GM12878 (cell line): ENCODE results near the gene MFSD11. TPM values are rescaled to one million over a fixed set of nuclear protein-coding genes. Genes with fewer than 3 reads are reported as not detected.

Experiments
- ATAC-seq: fragments of 200-7000 bp; cut with Tn5 transposase; 3 replicates; pipeline ENCODE4 v1.9.1; 2020; ENCODE audit warnings: mild to moderate bottlenecking, moderate library complexity
- BruUV-seq: library from RNA; stranded (reverse); fragments of 400-500 nt; replicated peaks from 2 replicates; lab custom pipeline; 2021; lab: Mats Ljungman, UMichigan
- CTCF ChIA-PET: fragments of 300-600 bp; sonication (Branson Sonifier 250); formaldehyde crosslinking; extraction: SDS; loops from one replicate; lab custom pipeline; 2021; ENCODE audit warnings: inconsistent platforms; lab: Yijun Ruan, JAX
- POLR2A ChIA-PET: fragments of 350-600 bp; formaldehyde crosslinking; extraction: SDS; loops from one replicate; lab custom pipeline; 2021; ENCODE audit warnings: inconsistent platforms; lab: Charles Lee
- RAD21 ChIA-PET: fragments of 300-600 bp; sonication (Branson Sonifier 250); formaldehyde crosslinking; loops from one replicate; lab custom pipeline; 2023; ENCODE audit warnings: antibody characterized with exemption; ENCODE audit not compliant: unreplicated experiment; lab: Charles Lee
- SMC1A ChIA-PET: fragments of 300-600 bp; sonication (Branson Sonifier 250); formaldehyde crosslinking; loops from one replicate; lab custom pipeline; 2023; ENCODE audit not compliant: unreplicated experiment, uncharacterized antibody; lab: Charles Lee
- DNase-seq: peaks from one replicate; pipeline ENCODE4 v3.0.0-alpha.2; 2011; ENCODE audit warnings: low read depth, low spot score
- FAIRE-seq: peaks from 3 replicates; lab custom pipeline; 2011; peaks lifted over from hg19 to GRCh38; lab: Jason Lieb, UNC
- H2AFZ ChIP-seq: 2 replicates; pipeline ENCODE4 v1.6.0; 2011; ENCODE audit warnings: low read depth, low read length, control low read depth; ENCODE audit not compliant: control insufficient read depth
- H3K27ac ChIP-seq: 2 replicates; pipeline ENCODE4 v1.5.1; 2011; ENCODE audit warnings: control low read depth; ENCODE audit not compliant: control insufficient read depth, insufficient read depth
- H3K27me3 ChIP-seq, 2 experiments: replicated peaks in 1 of 2; 2 replicates each; pipeline versions ENCODE4 v1.6.0 to v1.6.1; 2011; ENCODE audit warnings: low read length in 1 of 2; ENCODE audit not compliant: control insufficient read depth in 2 of 2, insufficient read depth in 2 of 2
- H3K36me3 ChIP-seq, 2 experiments: 2 replicates each; pipeline ENCODE4 v1.5.1; 2011; ENCODE audit warnings: low read length in 1 of 2; ENCODE audit not compliant: control insufficient read depth in 2 of 2, insufficient read depth in 2 of 2
- H3K4me1 ChIP-seq: 2 replicates; pipeline ENCODE4 v1.6.1; 2011; ENCODE audit warnings: mild to moderate bottlenecking, low read length, moderate library complexity, mixed read lengths; ENCODE audit not compliant: control insufficient read depth, insufficient read depth
- H3K4me2 ChIP-seq: 2 replicates; pipeline ENCODE4 v1.6.0; 2011; ENCODE audit warnings: control low read depth; ENCODE audit not compliant: control insufficient read depth, insufficient read depth
- H3K4me3 ChIP-seq: fragments of 200-600 bp; sonication (generic); 2 replicates; pipeline ENCODE4 v1.5.1; 2016
- H3K79me2 ChIP-seq: 2 replicates; pipeline ENCODE4 v1.6.0; 2011; ENCODE audit warnings: low read length; ENCODE audit not compliant: control insufficient read depth, insufficient read depth
- H3K9ac ChIP-seq: 2 replicates; pipeline ENCODE4 v1.8.0; 2011; ENCODE audit warnings: low read length, control low read depth, mixed read lengths; ENCODE audit not compliant: control insufficient read depth, insufficient read depth
- H3K9me3 ChIP-seq: replicated peaks from 3 replicates; pipeline ENCODE4 v1.5.1; 2011; ENCODE audit warnings: mild to moderate bottlenecking, low read length; ENCODE audit not compliant: control insufficient read depth, insufficient read depth
- H4K20me1 ChIP-seq: 2 replicates; pipeline ENCODE4 v1.6.0; 2011; ENCODE audit not compliant: control insufficient read depth, insufficient read depth
- WGBS: methylation state at CpG from one replicate; pipeline ENCODE4 v1.1.6; 2016; ENCODE audit warnings: low lambda C conversion rate; ENCODE audit not compliant: insufficient replicate concordance, insufficient coverage; ENCODE audit errors: missing lambda C conversion rate; 5-methylcytosine and 5-hydroxymethylcytosine counted together
- in situ Hi-C: fragments of 300-500 bp; cut with MboI; formaldehyde crosslinking; loops from 9 replicates; pipeline ENCODE4 v1.14.3; 2018; ENCODE audit warnings: mixed read lengths
- intact Hi-C: fragments of 100-400 bp; cut with micrococcal nuclease; formaldehyde crosslinking; loops from one replicate; pipeline ENCODE4 v1.14.2; 2022; ENCODE audit not compliant: unreplicated experiment
- polyA plus RNA-seq, 11 experiments: library from polyadenylated mRNA; depleted of rRNA in 4 of 11; unstranded in 6 of 11; stranded (reverse) in 5 of 11; fragments of >200 nt; fragmentation: Nextera tagmentation in 4 of 11; fragmentation: Illumina TruSeq in 1 of 11; extraction: Ambion mirVana in 4 of 11; extraction: Trizol in 1 of 11; gene quantifications; 1 replicate in 1 of 11; 2 replicates in 10 of 11; pipeline versions ENCODE4 v1.2.1 to v1.2.3, GENCODE V29; 2011 to 2016; ENCODE audit warnings: inconsistent platforms in 2 of 11, missing spikeins in 2 of 11, low read depth in 1 of 11
- total RNA-seq, 4 experiments: library from RNA; depleted of rRNA in 3 of 4; stranded (reverse); fragments of >200 nt in 3 of 4; fragmentation: Illumina TruSeq in 1 of 4; extraction: Trizol in 1 of 4; gene quantifications; 2 replicates each; pipeline versions ENCODE4 v1.2.1 to v1.2.3, GENCODE V29; 2013 to 2021
- TF ChIP-seq, protein P1 (sequence below): fragments of 450-650 bp; formaldehyde crosslinking; IDR thresholded peaks from 2 replicates; pipeline ENCODE4 v1.5.0; 2022; ENCODE audit warnings: mild to moderate bottlenecking, missing genetic modification characterization

The MFSD11 gene
- total and polyA plus RNA-seq, 10 of the 15 experiments (the other 5 are each of a cell fraction or from before 2014, with no cell fraction given): 11.0 to 19.4 (median 15.5) TPM

- H3K9ac ChIP-seq: no peak overlapping the region
- intact Hi-C loops: no loop called here
- TF ChIP-seq, protein P1, sequence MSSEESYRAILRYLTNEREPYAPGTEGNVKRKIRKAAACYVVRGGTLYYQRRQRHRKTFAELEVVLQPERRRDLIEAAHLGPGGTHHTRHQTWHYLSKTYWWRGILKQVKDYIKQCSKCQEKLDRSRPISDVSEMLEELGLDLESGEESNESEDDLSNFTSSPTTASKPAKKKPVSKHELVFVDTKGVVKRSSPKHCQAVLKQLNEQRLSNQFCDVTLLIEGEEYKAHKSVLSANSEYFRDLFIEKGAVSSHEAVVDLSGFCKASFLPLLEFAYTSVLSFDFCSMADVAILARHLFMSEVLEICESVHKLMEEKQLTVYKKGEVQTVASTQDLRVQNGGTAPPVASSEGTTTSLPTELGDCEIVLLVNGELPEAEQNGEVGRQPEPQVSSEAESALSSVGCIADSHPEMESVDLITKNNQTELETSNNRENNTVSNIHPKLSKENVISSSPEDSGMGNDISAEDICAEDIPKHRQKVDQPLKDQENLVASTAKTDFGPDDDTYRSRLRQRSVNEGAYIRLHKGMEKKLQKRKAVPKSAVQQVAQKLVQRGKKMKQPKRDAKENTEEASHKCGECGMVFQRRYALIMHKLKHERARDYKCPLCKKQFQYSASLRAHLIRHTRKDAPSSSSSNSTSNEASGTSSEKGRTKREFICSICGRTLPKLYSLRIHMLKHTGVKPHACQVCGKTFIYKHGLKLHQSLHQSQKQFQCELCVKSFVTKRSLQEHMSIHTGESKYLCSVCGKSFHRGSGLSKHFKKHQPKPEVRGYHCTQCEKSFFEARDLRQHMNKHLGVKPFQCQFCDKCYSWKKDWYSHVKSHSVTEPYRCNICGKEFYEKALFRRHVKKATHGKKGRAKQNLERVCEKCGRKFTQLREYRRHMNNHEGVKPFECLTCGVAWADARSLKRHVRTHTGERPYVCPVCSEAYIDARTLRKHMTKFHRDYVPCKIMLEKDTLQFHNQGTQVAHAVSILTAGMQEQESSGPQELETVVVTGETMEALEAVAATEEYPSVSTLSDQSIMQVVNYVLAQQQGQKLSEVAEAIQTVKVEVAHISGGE (CRISPR knock-in tag): no peak
- no peaks in the 10 kb centered on the region for H4K20me1 ChIP-seq
- H3K9me3 ChIP-seq: no peaks in the 10 kb centered on the region
- CTCF ChIA-PET: no interaction called here
- FAIRE-seq (no peak), ATAC-seq (no peak), DNase-seq (no peak)
- WGBS: 94% methylated on average over 4 of the region's 4 CpGs
- SMC1A ChIA-PET: no interaction called here
- peaks cover 0 to 10% of the 10 kb centered on the region in 2 experiments; a peak in 2 of 4 replicates for H3K36me3 ChIP-seq
- RAD21 ChIA-PET: no interaction called here
- POLR2A ChIA-PET: no interaction called here
- BruUV-seq: no TSS peak
- no peak overlapping the region for H2AFZ ChIP-seq
- H3K4me2 ChIP-seq: no peak overlapping the region
- no peaks in the 10 kb centered on the region; the same call in 1 of the 2 replicates for H3K4me1 ChIP-seq
- no peak overlapping the region for H3K27ac ChIP-seq
- H3K4me3 ChIP-seq: no peak overlapping the region
- H3K79me2 ChIP-seq: no peaks in the 10 kb centered on the region
- in situ Hi-C loops: no loop called here
- H3K27me3 ChIP-seq: no peaks in the 10 kb centered on the region
These were observed 14.1 kb downstream of the MFSD11 start for GRCh38 chr17:76752006-76752405.
